PC-9 (cell line): ENCODE results near the gene ZNF80. TPM values are rescaled to one million over a fixed set of nuclear protein-coding genes. Genes with fewer than 3 reads are reported as not detected.
"Not testable (repeated sequence)": the region's sequence is repeated elsewhere in the genome, so short reads cannot be mapped to it uniquely, and the experiment has no call there.

Experiments used
- BruUV-seq: library from RNA; stranded (reverse); fragments of 400-500 nt; replicated peaks from 2 replicates; lab custom pipeline; 2021; lab: Mats Ljungman, UMichigan
- CTCF ChIA-PET: fragments of 300-600 bp; sonication (Branson Sonifier 250); formaldehyde crosslinking; loops from one replicate; lab custom pipeline; 2022; ENCODE audit warnings: antibody characterized with exemption; lab: Charles Lee
- POLR2A ChIA-PET: fragments of 300-600 bp; sonication (Branson Sonifier 250); formaldehyde crosslinking; loops from one replicate; lab custom pipeline; 2022; ENCODE audit warnings: antibody characterized with exemption; ENCODE audit not compliant: unreplicated experiment; lab: Charles Lee
- DNase-seq, 2 experiments: peaks; one replicate each; pipeline versions ENCODE4 v3.0.0 to v3.0.0-alpha.2; 2015 to 2022; ENCODE audit warnings: mixed read lengths in 1 of 2
- H2AFZ ChIP-seq: fragments of 200-600 bp; sonication (generic); 2 replicates; pipeline ENCODE4 v1.8.1; 2017; ENCODE audit warnings: antibody characterized with exemption
- H3F3A ChIP-seq: fragments of 200-600 bp; sonication (generic); 2 replicates; pipeline ENCODE4 v1.8.1; 2017; ENCODE audit warnings: antibody characterized with exemption, mild to moderate bottlenecking, low read depth; ENCODE audit not compliant: insufficient read depth
- H3K27ac ChIP-seq: fragments of 200-600 bp; sonication (generic); 2 replicates; pipeline ENCODE4 v1.6.1; 2016; ENCODE audit warnings: mixed run types
- H3K27me3 ChIP-seq: fragments of 200-600 bp; sonication (generic); 2 replicates; pipeline ENCODE4 v1.6.1; 2016; ENCODE audit warnings: low read depth, mixed run types; ENCODE audit not compliant: insufficient read depth
- H3K36me3 ChIP-seq: fragments of 200-600 bp; sonication (generic); 2 replicates; pipeline ENCODE4 v1.6.1; 2016; ENCODE audit warnings: low read depth, mixed run types
- H3K4me1 ChIP-seq: fragments of 200-600 bp; sonication (generic); replicated peaks from 2 replicates; pipeline ENCODE4 v1.6.1; 2016; ENCODE audit warnings: mixed run types; ENCODE audit not compliant: insufficient read depth
- H3K4me2 ChIP-seq: fragments of 200-600 bp; sonication (generic); 2 replicates; pipeline ENCODE4 v1.6.1; 2017; ENCODE audit warnings: mixed run types
- H3K4me3 ChIP-seq: fragments of 200-600 bp; sonication (generic); 2 replicates; pipeline ENCODE4 v1.6.1; 2016; ENCODE audit warnings: mixed run types
- H3K79me2 ChIP-seq: fragments of 200-600 bp; sonication (generic); 2 replicates; pipeline ENCODE4 v1.6.1; 2017; ENCODE audit warnings: low read depth, mixed run types
- H3K9me2 ChIP-seq: fragments of 200-600 bp; sonication (generic); 2 replicates; pipeline ENCODE4 v1.8.1; 2017; ENCODE audit warnings: mild to moderate bottlenecking; ENCODE audit not compliant: insufficient read depth
- H3K9me3 ChIP-seq: fragments of 200-600 bp; sonication (generic); 2 replicates; pipeline ENCODE4 v1.8.1; 2016; ENCODE audit warnings: low read depth; ENCODE audit not compliant: insufficient read depth
- H4K20me1 ChIP-seq: fragments of 200-600 bp; sonication (generic); 2 replicates; pipeline ENCODE4 v1.8.1; 2017; ENCODE audit not compliant: insufficient read depth
- CTCF ChIP-seq: fragments of 200-600 bp; sonication (generic); conservative IDR thresholded peaks from 2 replicates; pipeline ENCODE4 v1.6.1; 2017; ENCODE audit warnings: mixed run types, antibody characterized with exemption, mild to moderate bottlenecking, moderate library complexity
- EZH2 ChIP-seq: fragments of 200-600 bp; sonication (generic); IDR thresholded peaks from 2 replicates; pipeline ENCODE4 v1.8.0; 2017; ENCODE audit warnings: antibody characterized with exemption, low read depth
- intact Hi-C: fragments of 100-400 bp; cut with micrococcal nuclease; formaldehyde crosslinking; loops from one replicate; pipeline ENCODE4 v1.10.0; 2022; ENCODE audit not compliant: unreplicated experiment
- total RNA-seq: library from RNA; stranded (reverse); gene quantifications from 2 replicates; pipeline ENCODE4 v1.2.3, GENCODE V29; 2021

ZNF80 gene
- total RNA-seq, 1 experiment from 2014 or later, result not detected

GRCh38 chr3:114284644-114285043, 47.3 kb upstream of the ZNF80 start:
- H3K36me3 ChIP-seq, result no peaks in the 10 kb centered on the region
- DNase-seq, result no peak
- no peak overlapping the region for H3K4me2 ChIP-seq
- H3K27me3 ChIP-seq, result no peaks in the 10 kb centered on the region
- H3K4me1 ChIP-seq, result no peaks in the 10 kb centered on the region
- TF ChIP-seq EZH2 (no peak), CTCF (no peak)
- POLR2A ChIA-PET, result no interaction called here
- H2AFZ ChIP-seq, result no peak overlapping the region
- intact Hi-C loops, result no loop called here
- no peaks in the 10 kb centered on the region for H3F3A ChIP-seq
- no peak overlapping the region for H3K27ac ChIP-seq
- H3K9me2 ChIP-seq, result no peaks in the 10 kb centered on the region; the same call in 1 of the 2 replicates
- CTCF ChIA-PET, result no interaction called here
- H3K4me3 ChIP-seq, result no peak overlapping the region
- H4K20me1 ChIP-seq, result no peaks in the 10 kb centered on the region
- BruUV-seq, result no TSS peak
- H3K79me2 ChIP-seq, result no peaks in the 10 kb centered on the region
- no peaks in the 10 kb centered on the region for H3K9me3 ChIP-seq

GRCh38 chr3:114276856-114277255, 39.5 kb upstream of the ZNF80 start:
- H3K4me3 ChIP-seq, H3K36me3 ChIP-seq, H4K20me1 ChIP-seq, H2AFZ ChIP-seq, POLR2A ChIA-PET, H3K9me3 ChIP-seq, H3K4me2 ChIP-seq, CTCF ChIA-PET, H3K27me3 ChIP-seq, H3K4me1 ChIP-seq, DNase-seq, intact Hi-C loops, H3K9me2 ChIP-seq, H3K27ac ChIP-seq, H3F3A ChIP-seq, H3K79me2 ChIP-seq, BruUV-seq: not testable (repeated sequence)

- no peaks in the 10 kb centered on the region for H3K9me2 ChIP-seq
- no peak overlapping the region for H3K4me2 ChIP-seq
- no peak for DNase-seq
- TF ChIP-seq CTCF (no peak), EZH2 (no peak)
- H3K27me3 ChIP-seq, result no peaks in the 10 kb centered on the region
- no peaks in the 10 kb centered on the region for H3K79me2 ChIP-seq
- no peaks in the 10 kb centered on the region for H3K9me3 ChIP-seq
- H3F3A ChIP-seq, result no peaks in the 10 kb centered on the region
- ChIA-PET CTCF (no interaction called here), POLR2A (no interaction called here)
- no peak overlapping the region for H3K4me3 ChIP-seq
- intact Hi-C loops, result no loop called here
- BruUV-seq, result no TSS peak
- H3K27ac ChIP-seq, result no peak overlapping the region
- no peaks in the 10 kb centered on the region for H3K36me3 ChIP-seq
- H4K20me1 ChIP-seq, result no peaks in the 10 kb centered on the region
- H3K4me1 ChIP-seq, result no peaks in the 10 kb centered on the region
- 0 out of 2 replicates have a peak overlapping the region, but pooled peaks have one; percentile 22 for H2AFZ ChIP-seq
Measured at GRCh38 chr3:114274929-114275328, 37.6 kb upstream of the ZNF80 start.

GRCh38 chr3:114272271-114272670, 34.9 kb upstream of the ZNF80 start:
- no TSS peak for BruUV-seq
- Histone ChIP-seq H3K4me3 (no peak overlapping the region), H3F3A (no peaks in the 10 kb centered on the region), H3K9me3 (no peaks in the 10 kb centered on the region), H3K79me2 (no peaks in the 10 kb centered on the region), H2AFZ (no peak overlapping the region), H3K27me3 (no peaks in the 10 kb centered on the region), H3K9me2 (no peaks in the 10 kb centered on the region), H3K4me1 (no peaks in the 10 kb centered on the region), H3K4me2 (no peak overlapping the region), H3K27ac (no peak overlapping the region), H3K36me3 (no peaks in the 10 kb centered on the region), H4K20me1 (no peaks in the 10 kb centered on the region)
- no peak for TF ChIP-seq CTCF
- no peak for TF ChIP-seq EZH2
- CTCF ChIA-PET, result no interaction called here
- DNase-seq, result no peak
- POLR2A ChIA-PET, result no interaction called here
- intact Hi-C loops, result no loop called here
